ENCODE results near the gene HCFC1. TPM values are rescaled to one million over a fixed set of nuclear protein-coding genes. Genes with fewer than 3 reads are reported as not detected.

The HCFC1 gene
- total RNA-seq, 4 donors from 2014 or later = 32.6 to 51.6 (median 40.9) TPM

GRCh38 chrX:153906126-153906917 is 65.3 kb downstream of the HCFC1 start:
- intact Hi-C loops (cut with DNase I; ENCODE audit: low total_unique reads) = no loop called here
- H3K4me3 ChIP-seq (ENCODE audit: low read depth, poor library complexity, severe bottlenecking) = no peak overlapping the region
- DNase-seq (ENCODE audit: low spot score in 2 of 2) = no peak
- TF ChIP-seq POLR2A (IDR thresholded peaks at IDR 0.05) = no peak
- no peak for TF ChIP-seq CTCF (IDR thresholded peaks at IDR 0.05)
- WGBS, 2 donors = 69 to 100% methylated on average over 1 to 19 of the region's 27 CpGs

DNA sequence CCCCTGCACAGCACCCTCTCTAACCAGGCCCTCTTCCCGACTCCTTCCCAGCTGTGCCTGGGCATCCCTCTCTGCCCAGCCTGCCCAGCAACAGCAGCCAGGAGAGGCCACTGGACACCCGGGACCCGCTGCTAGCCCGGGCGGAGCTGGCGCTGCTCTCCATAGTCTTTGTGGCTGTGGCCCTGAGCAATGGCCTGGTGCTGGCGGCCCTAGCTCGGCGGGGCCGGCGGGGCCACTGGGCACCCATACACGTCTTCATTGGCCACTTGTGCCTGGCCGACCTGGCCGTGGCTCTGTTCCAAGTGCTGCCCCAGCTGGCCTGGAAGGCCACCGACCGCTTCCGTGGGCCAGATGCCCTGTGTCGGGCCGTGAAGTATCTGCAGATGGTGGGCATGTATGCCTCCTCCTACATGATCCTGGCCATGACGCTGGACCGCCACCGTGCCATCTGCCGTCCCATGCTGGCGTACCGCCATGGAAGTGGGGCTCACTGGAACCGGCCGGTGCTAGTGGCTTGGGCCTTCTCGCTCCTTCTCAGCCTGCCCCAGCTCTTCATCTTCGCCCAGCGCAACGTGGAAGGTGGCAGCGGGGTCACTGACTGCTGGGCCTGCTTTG is 66.0 kb downstream of the HCFC1 start:
- WGBS, 2 donors = 82 to 93% methylated on average over 3 to 27 of the region's 32 CpGs
- no peak for TF ChIP-seq CTCF (IDR thresholded peaks at IDR 0.05)
- no peak for TF ChIP-seq POLR2A (IDR thresholded peaks at IDR 0.05)
- no peak overlapping the region for H3K4me3 ChIP-seq (ENCODE audit: low read depth, poor library complexity, severe bottlenecking)
- intact Hi-C loops (cut with DNase I; ENCODE audit: low total_unique reads) = no loop called here
- DNase-seq (ENCODE audit: low spot score in 2 of 2) = no peak

DNA sequence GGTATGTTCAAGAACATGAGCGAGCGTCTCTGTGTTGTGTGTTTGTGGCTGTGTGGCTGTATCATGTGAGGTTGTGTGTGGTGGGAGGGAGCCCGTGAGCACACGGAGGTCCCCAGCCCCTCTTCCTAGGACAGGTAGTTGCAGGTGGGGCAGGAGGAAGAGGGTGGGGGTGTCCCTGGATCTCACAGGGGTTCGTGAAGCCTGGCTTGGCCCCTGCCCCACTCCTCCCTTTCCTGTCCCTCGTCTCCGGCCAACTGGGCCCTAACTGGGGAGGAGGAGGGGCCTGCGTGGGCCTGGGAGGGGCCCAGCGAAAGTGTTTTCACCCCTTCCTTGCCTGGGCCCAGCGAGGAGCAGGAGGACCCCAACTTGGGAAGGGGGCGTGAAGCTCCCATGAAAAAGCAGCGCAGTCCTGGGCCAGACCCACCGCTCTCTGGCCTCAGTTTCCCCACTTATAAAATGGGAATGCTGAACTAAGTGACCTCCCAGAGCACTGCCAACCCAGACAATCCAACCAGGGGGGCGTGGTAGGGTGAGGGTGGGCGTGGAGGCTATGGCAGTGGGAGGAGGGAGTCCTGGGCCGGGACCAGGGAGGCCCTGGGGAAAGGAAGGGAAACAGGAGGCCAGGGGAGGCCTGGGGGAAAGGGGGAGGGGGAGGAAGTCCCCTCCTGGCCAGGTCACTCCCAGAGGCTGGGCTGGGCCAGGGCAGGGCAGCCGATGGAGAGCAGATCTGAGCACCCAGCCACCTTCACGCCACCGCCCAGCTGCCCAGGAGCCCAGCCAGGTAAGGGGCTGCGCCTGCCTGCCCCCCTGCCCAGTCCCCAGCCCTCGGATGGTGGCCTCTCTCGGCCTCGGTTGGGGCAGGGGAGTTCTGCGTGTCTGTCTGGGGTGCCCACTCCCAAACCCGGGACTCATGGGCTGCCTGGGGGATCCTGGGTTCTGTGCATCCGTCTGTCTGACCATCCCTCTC is 67.3 kb downstream of the HCFC1 start, which contains the start of gene AVPR2:
AVPR2 (plus strand) TSS at position 683 of the 967 bp plus-strand sequence. CDS start 473 bp downstream, outside the sequence.
- 21 to 57% methylated on average over 9 to 23 of the region's 26 CpGs for WGBS, 2 donors
- intact Hi-C loops (cut with DNase I; ENCODE audit: low total_unique reads) = no loop called here
- H3K4me3 ChIP-seq (ENCODE audit: low read depth, poor library complexity, severe bottlenecking) = no peak within 1 kb of the TSS
- TF ChIP-seq CTCF (IDR thresholded peaks at IDR 0.05) = no peak
- TF ChIP-seq POLR2A (IDR thresholded peaks at IDR 0.05) = no peak
- no peak for DNase-seq (ENCODE audit: low spot score in 2 of 2)

DNA sequence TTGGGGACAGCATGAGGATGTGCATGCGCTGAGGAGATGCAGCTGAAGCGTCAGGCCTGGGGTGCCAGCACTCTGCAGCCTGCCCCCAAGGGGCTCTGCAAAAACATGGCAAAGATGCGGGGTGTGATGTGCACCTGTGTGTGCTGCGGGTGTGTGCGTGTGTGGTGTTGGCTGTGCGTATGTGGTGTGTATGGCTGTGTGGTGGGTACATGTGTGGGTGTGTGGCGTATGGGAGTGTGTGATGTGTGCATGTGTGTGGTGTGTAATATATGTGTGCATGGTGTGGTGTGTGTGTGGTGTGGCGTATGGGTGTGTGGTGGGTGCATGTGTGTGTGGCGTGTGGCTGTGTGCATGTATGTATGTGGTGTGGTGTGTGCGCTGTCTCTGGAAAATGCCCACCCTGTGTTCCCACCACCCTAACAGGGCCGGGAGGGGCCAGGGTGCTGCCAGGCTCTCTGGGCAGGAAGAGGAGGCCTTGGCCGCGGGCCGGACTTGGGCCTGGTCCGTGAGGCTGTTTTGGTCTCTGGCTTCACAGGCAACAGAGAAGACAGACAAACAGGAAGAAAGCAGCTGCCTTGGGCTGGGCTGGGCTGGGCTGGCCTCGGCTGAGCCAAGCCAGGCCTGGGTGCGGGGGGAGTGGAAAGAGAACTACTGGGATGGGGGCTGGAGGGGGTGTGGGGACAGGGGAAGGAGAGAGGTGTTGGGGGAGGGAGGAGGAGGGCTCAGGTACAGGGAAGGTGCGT is 68.2 kb downstream of the HCFC1 start:
- H3K4me3 ChIP-seq (ENCODE audit: low read depth, poor library complexity, severe bottlenecking) = no peak overlapping the region
- 48 to 72% methylated on average over 16 to 18 of the region's 18 CpGs for WGBS, 2 donors
- no peak for TF ChIP-seq CTCF (IDR thresholded peaks at IDR 0.05)
- TF ChIP-seq POLR2A (IDR thresholded peaks at IDR 0.05) = no peak
- intact Hi-C loops (cut with DNase I; ENCODE audit: low total_unique reads) = no loop called here
- DNase-seq (ENCODE audit: low spot score in 2 of 2) = no peak

- no peak overlapping the region for H3K4me3 ChIP-seq (ENCODE audit: low read depth, poor library complexity, severe bottlenecking)
- WGBS, 2 donors = 48 to 65% methylated on average over 4 to 8 of the region's 10 CpGs
- TF ChIP-seq CTCF (IDR thresholded peaks at IDR 0.05) (no peak), POLR2A (IDR thresholded peaks at IDR 0.05) (no peak)
- intact Hi-C loops (cut with DNase I; ENCODE audit: low total_unique reads) = no loop called here
- no peak for DNase-seq (ENCODE audit: low spot score in 2 of 2)
Measured at GRCh38 chrX:153902385-153902784, 69.2 kb downstream of the HCFC1 start.

Measured in lower leg skin (tissue), 4 donors.